Activated CD8-positive, alpha-beta memory T cell treated with anti-CD3 and anti-CD28 coated beads for 4 hours (primary cell): Measurements from ENCODE around the gene ORM2.

Source experiments
- DNase-seq, 2 donors: peaks; one replicate each; pipeline ENCODE4 v3.0.0-alpha.2; 2020; ENCODE audit warnings: low read depth in 2 of 2

The ORM2 gene

DNA sequence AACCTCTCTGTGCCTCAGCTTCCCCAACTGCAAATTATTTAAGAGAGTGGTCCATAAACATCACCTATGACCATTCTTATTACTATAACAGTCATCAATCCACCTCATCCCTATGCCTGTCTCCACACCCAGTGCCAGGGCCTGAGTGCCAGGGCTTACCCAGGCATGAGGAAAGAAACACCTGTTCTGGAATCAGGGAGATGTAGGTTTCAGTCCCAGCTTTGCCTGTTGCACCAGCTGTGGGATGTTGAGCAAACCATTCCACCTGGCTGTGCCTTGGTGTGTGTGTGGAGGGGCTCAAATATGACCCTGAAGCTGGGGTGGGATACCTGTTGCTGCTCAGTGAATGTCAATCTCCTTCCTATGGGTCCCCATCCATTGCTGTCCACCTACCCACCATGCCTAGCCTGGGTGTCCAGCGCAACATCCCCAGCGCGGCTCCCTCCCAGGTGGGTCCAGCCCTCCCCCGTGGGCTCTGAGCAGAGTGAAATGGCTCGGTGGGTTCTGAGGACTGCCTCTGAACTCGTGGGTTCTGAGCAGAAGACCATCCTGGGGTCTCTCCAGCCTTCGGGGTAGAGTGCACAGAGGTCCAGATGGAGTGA, 41.8 kb downstream of the ORM2 start:
- no peak for DNase-seq

DNA sequence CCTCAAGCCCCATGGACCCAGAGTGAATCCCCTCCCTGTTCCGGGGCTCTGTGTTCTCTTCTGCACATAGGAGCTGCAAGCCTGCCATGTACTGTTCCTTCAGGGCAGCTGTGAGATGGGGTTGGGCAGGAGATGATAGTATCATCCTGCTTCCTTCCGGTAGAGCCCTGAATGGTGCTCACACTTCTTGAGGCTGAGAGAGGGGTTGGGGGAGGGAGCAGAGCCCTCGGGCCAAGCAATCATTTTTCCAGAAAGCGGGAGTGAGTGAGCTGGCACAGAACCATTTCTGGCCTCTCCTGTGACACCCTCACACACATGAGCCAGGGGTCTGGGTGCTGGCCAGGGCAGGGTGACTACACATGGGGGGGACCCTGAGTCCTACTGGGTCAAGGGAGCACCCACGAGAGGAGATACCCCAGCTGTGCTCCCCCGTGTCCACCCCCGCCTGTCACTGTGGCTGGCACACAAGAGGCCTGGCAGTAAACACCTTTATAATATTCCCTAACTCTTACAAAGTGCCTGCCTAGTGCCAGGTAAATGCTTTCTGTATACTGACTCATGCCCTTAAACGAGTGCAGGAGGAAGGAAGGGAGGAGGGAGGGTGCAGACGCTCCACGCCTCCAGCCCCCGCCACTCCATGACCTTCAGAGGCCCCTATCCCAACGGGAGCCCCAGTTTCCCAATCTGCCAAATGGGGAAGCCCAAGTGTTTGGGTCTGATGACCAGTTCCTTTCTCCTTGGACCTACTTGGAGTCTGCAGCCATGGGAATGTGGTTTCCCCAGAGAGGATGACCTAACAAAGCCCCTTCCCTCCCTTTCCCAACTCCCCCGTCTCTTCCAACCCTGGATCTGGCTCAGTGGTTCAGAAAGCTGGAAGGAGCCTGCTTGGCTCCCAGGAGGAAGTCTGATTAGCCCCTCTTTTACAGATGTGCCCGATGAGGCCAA, 42.6 kb downstream of the ORM2 start:
- no peak for DNase-seq

DNA sequence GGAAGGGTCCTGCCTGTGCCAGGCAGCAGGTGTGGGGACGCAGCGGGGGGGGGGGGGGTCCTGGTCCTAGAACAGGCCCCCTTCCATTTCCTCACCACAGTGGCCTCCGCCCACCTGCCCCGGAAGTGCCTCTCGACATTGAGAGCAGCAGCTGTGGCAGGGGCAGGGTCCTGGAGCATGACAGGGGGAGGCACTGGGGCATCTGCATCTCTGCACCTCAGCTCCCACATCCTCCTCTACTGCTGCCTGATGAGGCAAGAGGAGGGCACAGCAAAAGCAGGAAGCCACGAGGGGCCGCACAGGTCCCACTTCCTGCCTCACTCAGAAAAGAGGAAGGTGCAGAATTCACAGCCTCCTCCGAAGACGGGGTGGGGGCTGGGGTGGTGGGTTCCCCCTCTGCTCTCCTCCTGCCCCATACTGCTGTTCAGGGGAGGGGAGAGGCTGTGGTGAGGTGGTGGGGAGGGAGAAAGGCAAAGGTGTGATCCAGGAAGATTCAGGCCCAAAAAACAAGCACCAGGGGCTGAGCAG, 43.3 kb downstream of the ORM2 start:
- DNase-seq, result peak; percentile 61 to 62

DNA sequence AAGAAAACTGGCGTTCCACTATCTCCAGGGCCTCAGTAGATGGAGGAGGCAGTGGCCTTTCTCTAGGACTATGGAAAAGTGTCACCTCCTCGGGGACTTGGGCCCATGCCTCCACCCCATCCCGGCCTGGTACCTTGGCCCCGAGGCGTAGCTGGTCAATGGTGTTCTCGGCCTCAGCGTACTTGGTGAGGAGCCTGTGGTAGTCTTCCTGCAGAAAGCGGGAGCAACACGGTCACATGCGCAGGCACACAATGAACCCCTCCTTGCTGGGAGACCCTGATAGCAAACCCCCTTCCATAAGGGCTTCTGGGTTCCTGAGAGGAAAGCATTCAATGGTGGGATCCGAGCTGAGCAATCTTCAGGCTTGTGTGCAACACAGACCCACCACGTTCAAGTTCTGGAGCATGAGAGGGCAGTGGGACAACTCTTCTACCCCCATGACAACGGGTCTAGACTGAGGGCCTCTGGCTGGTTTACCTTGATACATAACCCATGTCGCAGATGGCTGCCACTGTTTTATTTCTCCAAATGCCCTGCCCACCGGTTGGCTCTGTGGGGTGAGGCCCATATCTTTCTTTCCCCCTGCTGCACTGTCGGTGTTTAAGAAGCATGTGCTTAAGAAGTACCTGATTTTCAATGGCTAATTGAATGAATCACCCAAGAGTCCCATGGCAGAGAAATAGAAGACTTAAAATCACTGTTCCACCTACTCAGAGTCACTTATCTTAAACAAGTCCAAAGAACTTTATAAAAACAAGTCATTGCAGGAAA, 44.5 kb downstream of the ORM2 start:
- DNase-seq, result no peak

DNA sequence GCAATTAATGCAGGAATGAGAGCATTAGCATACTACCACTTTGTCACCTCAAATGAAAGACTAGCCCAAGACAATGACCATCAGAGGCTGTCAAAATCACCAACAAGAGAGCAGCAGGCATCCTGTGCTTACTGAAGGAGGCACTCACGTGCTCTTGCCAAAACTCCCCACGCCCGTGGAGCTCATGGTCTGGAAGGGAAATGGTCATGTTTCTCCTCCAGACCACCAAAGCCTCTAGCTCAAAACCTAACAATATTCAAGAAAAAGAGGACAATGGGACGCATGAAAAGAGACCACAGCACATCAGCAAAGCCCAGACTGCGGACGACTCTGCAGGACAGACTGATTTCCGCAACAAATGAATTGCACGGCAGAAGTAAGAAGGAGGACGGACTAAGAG, 45.3 kb downstream of the ORM2 start:
- DNase-seq, result no peak

DNA sequence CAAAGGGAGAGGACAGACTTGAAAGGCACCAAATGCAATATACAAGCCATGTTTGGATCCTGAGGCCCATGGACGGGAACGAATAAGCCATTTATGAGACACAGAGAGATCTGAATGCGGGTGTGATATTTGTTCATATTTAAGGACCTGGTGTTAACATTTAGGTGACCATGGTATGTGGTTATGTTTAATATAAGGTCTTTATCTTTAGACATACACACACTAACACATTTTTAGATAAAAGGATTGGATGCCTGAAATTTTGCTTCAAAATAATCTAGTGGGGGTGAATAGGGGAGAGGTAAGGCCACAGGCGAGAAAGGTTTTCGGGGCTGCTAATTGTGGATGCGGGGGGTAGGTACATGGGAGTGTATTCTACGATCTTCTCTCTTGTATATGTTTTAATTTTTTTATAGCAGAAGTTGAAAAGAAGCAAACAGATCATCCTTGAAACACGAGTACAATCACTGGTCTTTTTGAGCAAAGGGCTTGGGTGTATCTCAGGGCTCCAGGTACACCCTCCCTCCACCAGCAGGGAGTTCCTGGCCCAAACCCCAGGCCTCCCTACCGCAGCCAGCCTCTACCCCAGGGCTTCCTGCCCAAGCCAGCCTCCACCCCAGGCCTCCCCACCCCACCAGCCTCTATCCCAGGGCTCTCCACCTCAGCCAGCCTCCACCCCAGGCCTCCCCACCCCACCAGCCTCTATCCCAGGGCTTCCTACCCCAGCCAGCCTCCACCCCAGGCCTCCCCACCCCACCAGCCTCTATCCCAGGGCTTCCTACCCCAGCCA, 45.9 kb downstream of the ORM2 start:
- DNase-seq, result no peak

DNA sequence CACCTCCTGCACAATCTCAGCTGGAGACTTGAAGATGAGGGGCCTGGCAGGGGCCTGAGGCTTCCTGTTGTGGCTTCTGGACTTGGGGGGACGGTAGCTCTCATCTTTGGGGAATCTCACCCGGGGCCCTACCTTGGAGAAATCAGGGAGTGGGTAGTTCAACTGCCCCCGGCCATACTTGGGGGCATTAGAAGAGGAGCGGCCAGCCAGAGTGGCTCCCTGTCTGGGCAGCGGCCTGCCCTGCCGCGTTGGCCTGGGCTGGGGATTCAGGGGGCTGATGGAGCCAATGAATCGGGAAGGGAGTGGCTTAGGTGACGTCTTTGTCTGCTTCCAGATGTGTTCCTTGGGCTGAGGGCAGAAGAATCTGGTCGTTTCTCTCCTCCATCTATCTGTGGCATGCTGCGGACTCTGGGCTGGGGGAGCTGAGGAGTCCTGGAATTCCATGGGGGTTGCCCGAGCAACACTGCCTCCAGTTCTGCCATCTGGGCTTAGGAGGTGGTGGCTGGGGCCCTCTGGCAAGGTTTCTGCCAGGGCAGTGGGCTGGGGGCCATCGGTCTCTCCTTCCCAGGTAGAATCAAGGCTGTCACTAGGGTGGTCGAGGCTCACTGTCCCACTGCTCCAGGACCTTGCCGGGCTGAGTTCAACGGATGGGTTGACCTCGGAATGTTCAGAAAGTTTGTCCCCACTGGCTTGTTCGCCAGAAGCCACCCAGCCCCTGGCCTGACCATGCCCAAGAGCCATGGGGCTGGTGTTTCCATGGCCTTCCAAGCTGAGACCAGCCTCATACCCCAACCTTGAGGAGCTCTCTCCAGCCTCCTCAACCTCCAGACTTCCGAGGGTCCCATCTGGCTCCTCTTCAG, 47.1 kb downstream of the ORM2 start:
- no peak for DNase-seq

DNA sequence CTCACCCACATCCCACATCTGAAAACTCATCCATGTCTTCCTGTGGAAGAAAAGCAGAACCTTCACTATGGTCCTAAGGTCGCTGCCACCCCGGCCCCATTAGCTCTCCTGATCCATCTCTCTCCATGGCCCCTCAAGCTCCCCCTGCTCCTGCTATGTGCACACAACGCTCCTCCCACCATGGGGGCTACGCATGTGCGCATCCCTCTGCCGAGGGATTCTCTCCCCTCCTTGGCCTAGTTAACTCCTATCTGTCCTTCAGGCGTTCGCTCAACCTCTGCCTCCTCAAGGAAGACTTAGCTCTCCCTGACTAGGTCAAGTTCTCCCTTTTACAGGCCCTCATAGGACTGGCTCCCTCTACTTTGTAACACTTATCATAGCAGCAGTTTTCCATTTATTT, 48.3 kb downstream of the ORM2 start:
- no peak for DNase-seq

DNA sequence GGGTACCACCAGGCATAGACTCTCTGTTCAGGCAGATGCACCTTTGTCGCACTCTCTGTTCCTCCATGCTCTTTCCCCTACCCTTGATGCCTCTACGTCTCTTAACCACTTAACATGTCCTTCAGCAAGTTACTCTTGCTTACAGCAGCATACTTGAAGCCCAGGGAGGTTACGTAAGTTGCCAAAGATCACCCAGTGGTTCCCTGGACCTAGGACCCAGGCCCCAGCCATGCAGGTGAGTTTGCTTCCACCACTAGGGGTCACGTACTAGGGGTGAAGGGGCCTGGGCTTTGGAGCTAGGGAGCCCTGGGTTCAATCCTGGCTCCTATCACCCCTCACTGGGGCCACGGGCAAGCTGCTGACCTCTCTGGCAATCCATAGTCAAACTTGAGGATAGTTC, 49.2 kb downstream of the ORM2 start:
- no peak for DNase-seq
